NT2/D1 (cell line): ENCODE data around the gene PDS5A.
"Not testable (repeated sequence)": the region's sequence is repeated elsewhere in the genome, so short reads cannot be mapped to it uniquely, and the experiment has no call there.

Experiments used
- DNase-seq: peaks from one replicate; pipeline ENCODE4 v3.0.0-alpha.2; 2011; ENCODE audit warnings: low read depth, low spot score
- H3K27me3 ChIP-seq: 2 replicates; pipeline ENCODE4 v1.6.0; 2011; ENCODE audit warnings: mild to moderate bottlenecking; ENCODE audit not compliant: insufficient read length, insufficient read depth
- H3K36me3 ChIP-seq: 2 replicates; pipeline ENCODE4 v1.6.1; 2011; ENCODE audit warnings: mild to moderate bottlenecking, low read length, mixed read lengths; ENCODE audit not compliant: insufficient read depth, insufficient read length
- H3K4me1 ChIP-seq: 2 replicates; pipeline ENCODE4 v1.5.1; 2011; ENCODE audit not compliant: insufficient read depth, insufficient read length
- H3K4me3 ChIP-seq: 2 replicates; pipeline ENCODE4 v1.5.1; 2011; ENCODE audit warnings: low read depth; ENCODE audit not compliant: insufficient read length
- H3K9ac ChIP-seq: 2 replicates; pipeline ENCODE4 v1.6.0; 2011; ENCODE audit warnings: low read depth; ENCODE audit not compliant: insufficient read length
- H3K9me3 ChIP-seq: 2 replicates; pipeline ENCODE4 v1.5.1; 2011; ENCODE audit warnings: mild to moderate bottlenecking, low read length; ENCODE audit not compliant: insufficient read depth
- SUZ12 ChIP-seq: IDR thresholded peaks from 2 replicates; pipeline ENCODE4 v1.6.1; 2011; ENCODE audit not compliant: insufficient read length, insufficient read depth; ENCODE audit errors: extremely low read depth
- YY1 ChIP-seq: IDR thresholded peaks from 2 replicates; pipeline ENCODE4 v1.6.1; 2011; ENCODE audit not compliant: insufficient read length, insufficient read depth
- ZNF274 ChIP-seq: IDR thresholded peaks from 2 replicates; pipeline ENCODE4 v1.6.1; 2011; ENCODE audit warnings: mild to moderate bottlenecking, low read depth, low read length

The PDS5A gene

DNA sequence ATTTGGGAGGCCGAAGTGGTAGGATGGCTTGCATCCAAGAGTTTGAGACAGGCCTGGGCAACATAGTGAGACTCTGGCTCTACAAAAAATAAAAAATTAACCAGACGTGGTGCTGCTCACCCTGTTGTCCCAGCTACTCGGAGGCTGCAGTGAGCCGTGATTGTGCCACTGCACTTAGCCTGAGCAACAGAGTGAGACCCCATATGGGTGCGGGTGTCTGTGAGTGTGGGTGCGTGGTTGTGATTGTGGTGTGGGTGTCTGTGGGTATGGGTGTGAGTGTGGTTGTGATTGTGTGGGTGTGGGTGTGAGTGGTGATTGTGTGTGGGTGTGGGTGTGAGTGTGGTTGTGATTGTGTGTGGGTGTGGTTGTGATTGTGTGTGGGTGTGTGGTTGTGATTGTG is 165.2 kb downstream of the PDS5A start:
- peaks cover 6% of the 10 kb centered on the region for H3K4me1 ChIP-seq
- H3K36me3 ChIP-seq = no peaks in the 10 kb centered on the region
- TF ChIP-seq SUZ12 (no peak), YY1 (no peak), ZNF274 (no peak)
- no peaks in the 10 kb centered on the region for H3K9me3 ChIP-seq
- H3K27me3 ChIP-seq = no peaks in the 10 kb centered on the region
- DNase-seq = no peak
- H3K9ac ChIP-seq = no peak overlapping the region
- H3K4me3 ChIP-seq = no peak overlapping the region

DNA sequence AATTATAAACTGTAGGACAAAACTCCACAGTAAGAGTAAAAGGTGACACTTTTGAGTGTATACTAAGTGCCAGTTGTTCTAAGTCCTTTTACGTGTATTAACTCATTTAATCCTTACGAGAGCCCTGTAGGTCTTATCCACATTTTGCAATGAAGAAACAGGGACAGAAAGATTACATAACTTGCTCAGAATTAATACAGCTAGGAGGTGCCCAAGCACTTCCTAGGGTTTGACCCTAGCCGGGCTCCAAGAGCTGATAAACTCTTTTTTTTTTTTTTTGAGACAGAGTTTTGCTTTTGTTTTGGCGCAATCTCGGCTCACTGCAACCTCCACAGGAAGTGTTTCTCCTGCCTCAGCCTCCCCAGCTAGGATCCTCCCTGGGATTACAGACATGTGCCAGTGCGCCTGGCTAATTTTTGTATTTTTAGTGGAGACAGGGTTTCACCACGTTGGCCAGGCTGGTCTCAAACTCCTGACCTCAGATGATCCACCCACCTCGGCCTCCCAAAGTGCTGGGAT is 169.4 kb downstream of the PDS5A start:
- Histone ChIP-seq H3K36me3 (no peaks in the 10 kb centered on the region), H3K9me3 (no peaks in the 10 kb centered on the region), H3K27me3 (no peaks in the 10 kb centered on the region), H3K4me3 (no peak overlapping the region), H3K9ac (no peak overlapping the region), H3K4me1 (no peaks in the 10 kb centered on the region)
- DNase-seq = no peak
- TF ChIP-seq ZNF274 (no peak), SUZ12 (no peak), YY1 (no peak)

DNA sequence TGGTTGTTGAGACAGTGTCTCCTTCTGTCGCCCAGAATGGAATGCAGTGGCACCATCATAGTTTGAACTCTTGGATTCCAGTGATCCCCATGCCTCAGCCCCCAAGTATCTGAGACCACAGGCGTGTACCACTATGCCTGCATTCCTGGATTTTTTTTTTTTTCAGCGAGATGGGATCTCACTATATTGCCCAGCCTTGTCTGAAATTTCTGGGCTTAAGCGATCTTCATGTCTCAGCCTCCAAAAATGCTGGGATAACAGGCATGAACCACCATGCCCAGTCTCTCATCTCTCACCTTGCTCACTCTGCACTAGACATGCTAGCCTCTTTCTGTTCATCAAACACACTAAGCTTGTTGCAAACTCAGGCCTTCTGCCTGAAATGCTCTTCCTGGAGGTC is 175.7 kb downstream of the PDS5A start:
- DNase-seq = no peak
- TF ChIP-seq YY1 = no peak
- no peak for TF ChIP-seq ZNF274
- TF ChIP-seq SUZ12 = no peak
- H3K36me3 ChIP-seq = no peaks in the 10 kb centered on the region

DNA sequence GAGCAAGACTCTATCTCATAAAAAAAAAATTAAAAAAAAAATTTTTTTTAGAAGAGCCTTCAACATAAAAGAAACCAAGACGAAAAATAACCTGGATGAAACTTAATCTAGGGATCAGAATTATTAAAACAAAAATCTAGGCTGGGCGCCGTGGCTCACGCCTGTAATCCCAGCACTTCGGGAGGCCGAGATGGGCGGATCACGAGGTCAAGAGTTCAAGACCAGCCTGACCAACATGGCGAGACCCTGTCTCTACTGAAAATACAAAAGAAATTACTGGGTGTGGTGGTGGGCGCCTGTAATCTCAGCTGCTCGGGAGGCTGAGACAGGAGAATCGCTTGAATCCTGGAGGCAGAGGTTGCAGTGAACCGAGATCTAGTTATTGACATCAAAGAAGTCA is 184.7 kb downstream of the PDS5A start:
- DNase-seq, H3K4me1 ChIP-seq, H3K36me3 ChIP-seq, H3K4me3 ChIP-seq, H3K9me3 ChIP-seq, H3K27me3 ChIP-seq, H3K9ac ChIP-seq: not testable (repeated sequence)

More for the DNA sequence above, 175.7 kb downstream of the PDS5A start:
- Histone ChIP-seq H3K9me3 (no peaks in the 10 kb centered on the region), H3K27me3 (no peaks in the 10 kb centered on the region), H3K4me3 (no peak overlapping the region), H3K4me1 (no peaks in the 10 kb centered on the region), H3K9ac (no peak overlapping the region)

DNA sequence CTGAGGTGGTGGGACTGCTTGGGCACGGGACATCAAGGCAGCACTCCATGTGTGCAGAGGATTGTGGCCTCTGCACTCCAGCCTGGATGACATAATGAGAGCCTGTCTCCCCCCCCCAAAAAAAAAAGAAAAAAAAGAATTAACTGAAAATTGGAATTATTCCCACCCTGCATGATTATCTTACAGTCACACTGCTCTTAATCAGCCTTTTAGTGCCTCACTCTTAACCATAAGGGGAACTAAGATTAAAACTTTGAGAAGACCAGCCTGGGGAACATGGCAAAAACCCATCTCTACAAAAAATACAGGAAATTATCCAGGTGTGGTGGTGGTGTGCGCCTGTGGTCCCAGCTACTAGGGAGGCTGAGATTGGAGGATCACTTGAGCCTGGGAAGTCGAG is 185.2 kb downstream of the PDS5A start:
- TF ChIP-seq YY1 (no peak), SUZ12 (no peak), ZNF274 (no peak)
- Histone ChIP-seq H3K9me3 (no peaks in the 10 kb centered on the region), H3K9ac (no peak overlapping the region), H3K4me1 (no peaks in the 10 kb centered on the region), H3K27me3 (no peaks in the 10 kb centered on the region), H3K4me3 (no peak overlapping the region), H3K36me3 (no peaks in the 10 kb centered on the region)
- no peak for DNase-seq

DNA sequence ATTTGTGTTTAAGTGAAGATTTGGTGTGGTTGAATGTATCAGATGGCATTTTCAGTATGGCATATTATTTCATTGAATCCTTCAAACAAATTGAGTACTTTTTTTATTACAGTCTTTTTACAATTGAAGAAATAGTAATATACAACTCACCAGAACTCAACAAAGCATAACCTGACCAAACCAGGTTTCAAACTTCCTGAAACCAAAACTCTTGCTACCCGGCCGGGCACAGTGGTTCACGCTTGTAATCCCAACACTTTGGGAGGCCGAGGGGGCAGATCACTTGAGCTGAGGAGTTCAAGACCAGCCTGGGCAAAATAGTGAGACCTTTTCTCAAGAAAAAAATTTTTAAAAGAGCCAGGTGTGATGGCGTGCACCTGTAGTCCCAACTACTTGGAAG is 185.6 kb downstream of the PDS5A start:
- DNase-seq = no peak
- Histone ChIP-seq H3K4me1 (no peaks in the 10 kb centered on the region), H3K4me3 (no peak overlapping the region), H3K27me3 (no peaks in the 10 kb centered on the region), H3K9me3 (no peaks in the 10 kb centered on the region), H3K9ac (no peak overlapping the region), H3K36me3 (no peaks in the 10 kb centered on the region)
- TF ChIP-seq SUZ12 (no peak), YY1 (no peak), ZNF274 (no peak)

DNA sequence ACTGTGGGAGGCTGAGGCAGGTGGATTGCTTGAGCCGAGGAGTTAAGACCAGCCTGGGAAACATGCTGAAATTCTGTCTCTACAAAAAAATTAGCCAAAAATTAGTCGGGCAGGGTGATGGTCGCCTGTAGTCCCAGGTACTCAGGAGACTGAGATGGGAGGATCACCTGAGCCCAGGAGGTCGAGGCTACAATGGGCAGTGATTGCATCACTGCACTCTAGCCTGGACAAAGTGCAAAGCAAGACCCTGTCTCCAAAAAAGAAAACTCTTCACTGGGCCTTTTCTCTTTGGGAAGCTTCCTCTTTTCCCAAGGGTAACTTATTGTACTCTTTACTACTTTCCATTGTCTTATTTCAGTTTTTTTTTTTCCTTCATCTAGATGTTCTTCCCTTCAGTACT is 190.9 kb downstream of the PDS5A start:
- H3K9ac ChIP-seq = no peak overlapping the region
- DNase-seq = no peak
- H3K27me3 ChIP-seq = no peaks in the 10 kb centered on the region
- no peaks in the 10 kb centered on the region for H3K4me1 ChIP-seq
- no peak overlapping the region for H3K4me3 ChIP-seq
- no peaks in the 10 kb centered on the region for H3K9me3 ChIP-seq
- TF ChIP-seq ZNF274 (no peak), SUZ12 (no peak), YY1 (no peak)
- no peaks in the 10 kb centered on the region for H3K36me3 ChIP-seq

DNA sequence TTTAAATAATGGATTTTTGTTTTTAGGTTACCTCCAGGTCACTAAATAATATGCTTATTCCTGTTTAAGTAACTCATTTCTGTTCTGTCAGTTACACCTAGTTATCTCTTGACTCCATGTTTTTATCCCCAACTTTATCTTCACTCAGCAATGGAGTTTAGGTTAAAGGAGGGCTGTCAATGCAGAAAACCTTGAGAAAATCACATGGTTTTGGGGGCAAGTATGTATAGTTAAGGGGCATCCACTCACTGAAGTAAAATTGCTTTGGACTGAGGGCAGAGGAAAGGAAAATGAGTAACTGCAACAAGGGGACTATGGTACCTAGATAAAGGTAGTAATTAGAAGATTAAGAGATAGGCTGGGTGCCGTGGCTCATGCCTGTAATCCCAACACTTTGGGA is 192.6 kb downstream of the PDS5A start:
- Histone ChIP-seq H3K9ac (no peak overlapping the region), H3K27me3 (no peaks in the 10 kb centered on the region), H3K4me3 (no peak overlapping the region), H3K9me3 (no peaks in the 10 kb centered on the region), H3K4me1 (no peaks in the 10 kb centered on the region), H3K36me3 (peaks cover under 1% of the 10 kb centered on the region)
- DNase-seq = no peak
- TF ChIP-seq ZNF274 (no peak), YY1 (no peak), SUZ12 (no peak)

DNA sequence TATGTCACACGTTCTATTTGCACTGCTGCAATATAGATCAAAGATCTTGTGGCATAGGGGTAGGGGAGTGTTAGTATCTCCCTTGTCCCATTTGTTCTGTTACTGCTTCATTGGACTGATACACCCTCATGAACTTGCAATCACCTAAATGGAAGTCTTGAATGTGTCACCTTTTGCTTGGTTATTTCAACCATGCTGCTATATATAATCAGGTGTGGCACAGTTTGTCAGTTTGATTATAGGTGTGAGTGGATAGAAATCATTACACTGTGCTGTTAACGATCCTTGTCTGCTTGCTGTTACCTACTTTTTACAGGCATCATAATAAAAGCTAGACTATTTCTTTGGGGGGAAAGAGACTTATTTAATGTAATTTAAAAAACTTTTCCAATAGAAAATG is 195.7 kb downstream of the PDS5A start:
- not testable (repeated sequence) for H3K9me3 ChIP-seq, H3K4me1 ChIP-seq, H3K4me3 ChIP-seq, H3K9ac ChIP-seq, H3K27me3 ChIP-seq, DNase-seq
- peaks cover 28% of the 10 kb centered on the region for H3K36me3 ChIP-seq
